Measurements from ENCODE around the gene TH. TPM values are rescaled to one million over a fixed set of nuclear protein-coding genes. Genes with fewer than 3 reads are reported as not detected.

The TH gene
- total and polyA plus RNA-seq, 9 of the 15 experiments (the other 6 are each of a cell fraction or from before 2014, with no cell fraction given): not detected

GRCh38 chr11:2217211-2218030 is 45.8 kb upstream of the TH start:
- Histone ChIP-seq H3K36me3 (ENCODE audit: control insufficient read depth, insufficient read depth, low read length) (no peaks in the 10 kb centered on the region), H3K27me3 (ENCODE audit: control insufficient read depth in 2 of 2, insufficient read depth in 2 of 2, low read length in 2 of 2) (peaks cover 16 to 56% of the 10 kb centered on the region in 2 experiments; a peak in 4 of 5 replicates), H3K9me3 (replicated peaks; ENCODE audit: control insufficient read depth, insufficient read depth, low read depth, low read length) (no peaks in the 10 kb centered on the region), H3K9ac (ENCODE audit: insufficient read depth in 1 of 2, low read depth in 2 of 2, low read length in 2 of 2) (no peak overlapping the region; a peak in 1 of 4 replicates), H3K9me1 (ENCODE audit: control insufficient read depth, insufficient read depth, low read length) (no peaks in the 10 kb centered on the region), H3K4me2 (ENCODE audit: insufficient read depth, low read length) (no peak overlapping the region), H4K20me1 (replicated peaks; ENCODE audit: control insufficient read depth, insufficient read depth, low read length) (peaks cover 10% of the 10 kb centered on the region), H3K4me3 (no peak overlapping the region), H3K27ac (ENCODE audit: extremely low read depth, low read depth, low read length) (no peak overlapping the region), H2AFZ (ENCODE audit: low read depth, low read length) (no peak overlapping the region), H3K79me2 (ENCODE audit: control insufficient read depth, insufficient read depth, low read length) (no peaks in the 10 kb centered on the region), H3K4me1 (replicated peaks in 1 of 2; ENCODE audit: control insufficient read depth in 2 of 2, insufficient read depth in 2 of 2, low read length in 2 of 2) (peaks cover 0 to 30% of the 10 kb centered on the region in 2 experiments; a peak in 2 of 5 replicates)
- ChIA-PET POLR2A (interaction anchor here (0.6 to 0.7 kb wide), 2 partner anchors 14 to 27 kb away, joined by 3 read pairs; no protein-coding TSS in a partner anchor), CTCF (ENCODE audit: low intra/inter-chr PET ratio) (no interaction called here)
- WGBS (ENCODE audit: insufficient coverage, low coverage, missing lambda C conversion rate): 1% methylated on average over 21 of the region's 23 CpGs
- intact Hi-C loops (cut with micrococcal nuclease) (no loop called here), in situ Hi-C loops (cut with MboI) (no loop called here)
- no TSS peak for BruUV-seq (replicated peaks)
- FAIRE-seq (no peak), DNase-seq (ENCODE audit: extremely low read depth in 1 of 4, low spot score in 3 of 4) (no peak), ATAC-seq (no peak)
- 0 out of 2 replicates have a peak, but pooled peaks have one; percentile 7 for TF ChIP-seq REST (IDR thresholded peaks at IDR 0.05; ENCODE audit: borderline replicate concordance)
- no peak for TF ChIP-seq REST (CRISPR knock-in tag; IDR thresholded peaks at IDR 0.05; ENCODE audit: low read depth)
- no peak for TF ChIP-seq MECOM (CRISPR knock-in tag; IDR thresholded peaks at IDR 0.05)

Data from K562 (cell line).